GM23338 (cell line): ENCODE results near the gene TDRD7. TPM values are rescaled to one million over a fixed set of nuclear protein-coding genes. Genes with fewer than 3 reads are reported as not detected.

ENCODE experiments used
- ATAC-seq: fragments of 200-7000 bp; cut with Tn5 transposase; 3 replicates; pipeline ENCODE4 v1.9.1; 2020
- DNase-seq: peaks from one replicate; pipeline ENCODE4 v3.0.0-alpha.2; 2015; ENCODE audit warnings: low spot score
- H2AFZ ChIP-seq: fragments of 200-600 bp; sonication (generic); 2 replicates; pipeline ENCODE4 v1.8.0; 2016; ENCODE audit warnings: antibody characterized with exemption, mild to moderate bottlenecking, moderate library complexity
- H3F3A ChIP-seq: fragments of 200-600 bp; sonication (generic); replicated peaks from 2 replicates; pipeline ENCODE4 v1.8.0; 2017; ENCODE audit warnings: antibody characterized with exemption, mixed run types, low read depth
- H3K27ac ChIP-seq: fragments of 200-600 bp; sonication (generic); 2 replicates; pipeline ENCODE4 v1.6.1; 2016; ENCODE audit warnings: low read depth
- H3K27me3 ChIP-seq: fragments of 200-600 bp; sonication (generic); 2 replicates; pipeline ENCODE4 v1.8.0; 2016; ENCODE audit warnings: mild to moderate bottlenecking, mixed run types, moderate library complexity; ENCODE audit not compliant: insufficient read depth
- H3K36me3 ChIP-seq: fragments of 200-600 bp; sonication (generic); 2 replicates; pipeline ENCODE4 v1.8.0; 2016; ENCODE audit warnings: mild to moderate bottlenecking; ENCODE audit not compliant: insufficient read depth
- H3K4me1 ChIP-seq: fragments of 200-600 bp; sonication (generic); 2 replicates; pipeline ENCODE4 v1.8.0; 2016; ENCODE audit warnings: mild to moderate bottlenecking, moderate library complexity; ENCODE audit not compliant: insufficient read depth
- H3K4me2 ChIP-seq: fragments of 200-600 bp; sonication (generic); 2 replicates; pipeline ENCODE4 v1.7.1; 2017; ENCODE audit warnings: mixed run types
- H3K4me3 ChIP-seq: fragments of 200-600 bp; sonication (generic); 2 replicates; pipeline ENCODE4 v1.6.1; 2016; ENCODE audit warnings: mixed run types
- H3K79me2 ChIP-seq: fragments of 200-600 bp; sonication (generic); replicated peaks from 2 replicates; pipeline ENCODE4 v1.8.0; 2017; ENCODE audit warnings: mild to moderate bottlenecking; ENCODE audit not compliant: insufficient read depth
- H3K9me2 ChIP-seq: fragments of 200-600 bp; sonication (generic); 2 replicates; pipeline ENCODE4 v1.8.0; 2017; ENCODE audit not compliant: insufficient read depth
- H4K20me1 ChIP-seq: fragments of 200-600 bp; sonication (generic); replicated peaks from 2 replicates; pipeline ENCODE4 v1.8.0; 2017; ENCODE audit warnings: mild to moderate bottlenecking; ENCODE audit not compliant: insufficient read depth
- H3K27ac Mint-ChIP-seq: 2 replicates; pipeline ENCODE4 v1.8.0; 2020; ENCODE audit warnings: inconsistent platforms, mild to moderate bottlenecking, moderate library complexity, mixed read lengths
- H3K27me3 Mint-ChIP-seq: 3 replicates; pipeline ENCODE4 v1.8.0; 2022; ENCODE audit warnings: low read depth, mild to moderate bottlenecking, moderate library complexity, mixed read lengths, inconsistent platforms; ENCODE audit not compliant: insufficient read depth, poor library complexity
- H3K36me3 Mint-ChIP-seq: 3 replicates; pipeline ENCODE4 v1.8.0; 2021; ENCODE audit warnings: low read depth, mild to moderate bottlenecking, inconsistent platforms, moderate library complexity, mixed read lengths
- H3K4me1 Mint-ChIP-seq: 3 replicates; pipeline ENCODE4 v1.8.0; 2020; ENCODE audit warnings: mild to moderate bottlenecking, inconsistent platforms, mixed read lengths
- H3K4me3 Mint-ChIP-seq: 3 replicates; pipeline ENCODE4 v1.8.0; 2021; ENCODE audit warnings: moderate library complexity, mild to moderate bottlenecking, inconsistent platforms, mixed read lengths
- H3K9me3 Mint-ChIP-seq: 3 replicates; pipeline ENCODE4 v1.8.0; 2020; ENCODE audit warnings: moderate library complexity, mild to moderate bottlenecking, inconsistent platforms, mixed read lengths
- CREB1 ChIP-seq: fragments of 250-450 bp; sonication (Bioruptor Pico); IDR thresholded peaks from 2 replicates; pipeline ENCODE4 v1.5.0; 2020; ENCODE audit warnings: low read depth, mild to moderate bottlenecking, moderate library complexity
- CTCF ChIP-seq, 2 experiments: fragments of 200-600 bp in 1 of 2; sonication (generic) in 1 of 2; conservative IDR thresholded peaks; 2 replicates each; pipeline versions ENCODE4 v1.5.1 to v1.6.1; 2016 to 2017; ENCODE audit warnings: antibody characterized with exemption in 2 of 2, low read depth in 2 of 2, mild to moderate bottlenecking in 2 of 2, moderate library complexity in 1 of 2
- ETS1 ChIP-seq: IDR thresholded peaks from 2 replicates; pipeline ENCODE4 v1.6.1; 2016; ENCODE audit warnings: antibody characterized with exemption
- EZH2 ChIP-seq: fragments of 200-600 bp; sonication (generic); IDR thresholded peaks from one replicate; pipeline ENCODE4 v1.8.0; 2017; ENCODE audit warnings: antibody characterized with exemption, mild to moderate bottlenecking, low read depth; ENCODE audit not compliant: unreplicated experiment
- EZH2phosphoT487 ChIP-seq: fragments of 200-600 bp; sonication (generic); IDR thresholded peaks from one replicate; pipeline ENCODE4 v1.8.1; 2018; ENCODE audit warnings: antibody characterized with exemption; ENCODE audit not compliant: unreplicated experiment
- JUNB ChIP-seq: IDR thresholded peaks from one replicate; pipeline ENCODE4 v1.6.1; 2016; ENCODE audit warnings: antibody characterized with exemption; ENCODE audit not compliant: unreplicated experiment
- NANOG ChIP-seq: IDR thresholded peaks from 2 replicates; pipeline ENCODE4 v1.6.1; 2016; ENCODE audit warnings: antibody characterized with exemption, borderline replicate concordance
- POLR2AphosphoS5 ChIP-seq: IDR thresholded peaks from 2 replicates; pipeline ENCODE4 v1.6.1; 2016; ENCODE audit warnings: antibody characterized with exemption, low read depth
- STAT1 ChIP-seq: IDR thresholded peaks from one replicate; pipeline ENCODE4 v1.6.1; 2016; ENCODE audit warnings: antibody characterized with exemption; ENCODE audit not compliant: unreplicated experiment
- ZNF114 ChIP-seq: fragments of 250-450 bp; sonication (Bioruptor Pico); IDR thresholded peaks from 2 replicates; pipeline ENCODE4 v1.5.0; 2020; ENCODE audit warnings: mild to moderate bottlenecking, moderate library complexity
- ZNF331 ChIP-seq: fragments of 250-450 bp; sonication (Bioruptor Pico); IDR thresholded peaks from 2 replicates; pipeline ENCODE4 v1.5.0; 2020; ENCODE audit warnings: low read depth, mild to moderate bottlenecking, moderate library complexity
- polyA plus RNA-seq: library from polyadenylated mRNA; unstranded; fragments of >200 nt; fragmentation: Nextera tagmentation; extraction: Ambion mirVana; gene quantifications from 2 replicates; pipeline ENCODE4 v1.2.1, GENCODE V29; 2016
- total RNA-seq: library from RNA; depleted of rRNA; stranded (reverse); fragments of >200 nt; shearing (Covaris generic); gene quantifications from 2 replicates; pipeline ENCODE4 v1.2.3, GENCODE V29; 2014
- TF ChIP-seq, protein P1 (sequence below): fragments of 250-450 bp; sonication (Bioruptor Pico); IDR thresholded peaks from 2 replicates; pipeline ENCODE4 v1.5.0; 2020; ENCODE audit warnings: mild to moderate bottlenecking, moderate library complexity
- TF ChIP-seq, protein P2 (sequence below): IDR thresholded peaks from one replicate; pipeline ENCODE4 v1.6.1; 2018; ENCODE audit warnings: antibody characterized with exemption; ENCODE audit not compliant: unreplicated experiment

The TDRD7 gene
- total and polyA plus RNA-seq, 2 experiments from 2014 or later = 1.7 to 3.1 TPM

GRCh38 chr9:97516111-97516510 is 104.2 kb downstream of the TDRD7 start:
- DNase-seq = no peak
- H3K27ac Mint-ChIP-seq = no peak overlapping the region
- H3K9me2 ChIP-seq = no peaks in the 10 kb centered on the region
- H3K4me3 Mint-ChIP-seq = no peak overlapping the region
- H3K36me3 Mint-ChIP-seq = no peaks in the 10 kb centered on the region
- H3K4me2 ChIP-seq = no peak overlapping the region
- H3K36me3 ChIP-seq = no peaks in the 10 kb centered on the region
- no peaks in the 10 kb centered on the region; the same call in 1 of the 3 replicates for H3K9me3 Mint-ChIP-seq
- H3K27me3 ChIP-seq = no peaks in the 10 kb centered on the region
- peaks cover 12% of the 10 kb centered on the region for H3K4me1 Mint-ChIP-seq
- TF ChIP-seq NANOG (no peak), STAT1 (no peak), ZNF114 (CRISPR knock-in tag) (no peak), POLR2AphosphoS5 (no peak), ZNF331 (no peak), EZH2 (no peak), CTCF (conservative IDR thresholded peaks at IDR 0.05; ENCODE audit: low read depth in 2 of 2) (no peak), EZH2phosphoT487 (no peak), JUNB (no peak), CREB1 (no peak), ETS1 (no peak)
- TF ChIP-seq, protein P1, sequence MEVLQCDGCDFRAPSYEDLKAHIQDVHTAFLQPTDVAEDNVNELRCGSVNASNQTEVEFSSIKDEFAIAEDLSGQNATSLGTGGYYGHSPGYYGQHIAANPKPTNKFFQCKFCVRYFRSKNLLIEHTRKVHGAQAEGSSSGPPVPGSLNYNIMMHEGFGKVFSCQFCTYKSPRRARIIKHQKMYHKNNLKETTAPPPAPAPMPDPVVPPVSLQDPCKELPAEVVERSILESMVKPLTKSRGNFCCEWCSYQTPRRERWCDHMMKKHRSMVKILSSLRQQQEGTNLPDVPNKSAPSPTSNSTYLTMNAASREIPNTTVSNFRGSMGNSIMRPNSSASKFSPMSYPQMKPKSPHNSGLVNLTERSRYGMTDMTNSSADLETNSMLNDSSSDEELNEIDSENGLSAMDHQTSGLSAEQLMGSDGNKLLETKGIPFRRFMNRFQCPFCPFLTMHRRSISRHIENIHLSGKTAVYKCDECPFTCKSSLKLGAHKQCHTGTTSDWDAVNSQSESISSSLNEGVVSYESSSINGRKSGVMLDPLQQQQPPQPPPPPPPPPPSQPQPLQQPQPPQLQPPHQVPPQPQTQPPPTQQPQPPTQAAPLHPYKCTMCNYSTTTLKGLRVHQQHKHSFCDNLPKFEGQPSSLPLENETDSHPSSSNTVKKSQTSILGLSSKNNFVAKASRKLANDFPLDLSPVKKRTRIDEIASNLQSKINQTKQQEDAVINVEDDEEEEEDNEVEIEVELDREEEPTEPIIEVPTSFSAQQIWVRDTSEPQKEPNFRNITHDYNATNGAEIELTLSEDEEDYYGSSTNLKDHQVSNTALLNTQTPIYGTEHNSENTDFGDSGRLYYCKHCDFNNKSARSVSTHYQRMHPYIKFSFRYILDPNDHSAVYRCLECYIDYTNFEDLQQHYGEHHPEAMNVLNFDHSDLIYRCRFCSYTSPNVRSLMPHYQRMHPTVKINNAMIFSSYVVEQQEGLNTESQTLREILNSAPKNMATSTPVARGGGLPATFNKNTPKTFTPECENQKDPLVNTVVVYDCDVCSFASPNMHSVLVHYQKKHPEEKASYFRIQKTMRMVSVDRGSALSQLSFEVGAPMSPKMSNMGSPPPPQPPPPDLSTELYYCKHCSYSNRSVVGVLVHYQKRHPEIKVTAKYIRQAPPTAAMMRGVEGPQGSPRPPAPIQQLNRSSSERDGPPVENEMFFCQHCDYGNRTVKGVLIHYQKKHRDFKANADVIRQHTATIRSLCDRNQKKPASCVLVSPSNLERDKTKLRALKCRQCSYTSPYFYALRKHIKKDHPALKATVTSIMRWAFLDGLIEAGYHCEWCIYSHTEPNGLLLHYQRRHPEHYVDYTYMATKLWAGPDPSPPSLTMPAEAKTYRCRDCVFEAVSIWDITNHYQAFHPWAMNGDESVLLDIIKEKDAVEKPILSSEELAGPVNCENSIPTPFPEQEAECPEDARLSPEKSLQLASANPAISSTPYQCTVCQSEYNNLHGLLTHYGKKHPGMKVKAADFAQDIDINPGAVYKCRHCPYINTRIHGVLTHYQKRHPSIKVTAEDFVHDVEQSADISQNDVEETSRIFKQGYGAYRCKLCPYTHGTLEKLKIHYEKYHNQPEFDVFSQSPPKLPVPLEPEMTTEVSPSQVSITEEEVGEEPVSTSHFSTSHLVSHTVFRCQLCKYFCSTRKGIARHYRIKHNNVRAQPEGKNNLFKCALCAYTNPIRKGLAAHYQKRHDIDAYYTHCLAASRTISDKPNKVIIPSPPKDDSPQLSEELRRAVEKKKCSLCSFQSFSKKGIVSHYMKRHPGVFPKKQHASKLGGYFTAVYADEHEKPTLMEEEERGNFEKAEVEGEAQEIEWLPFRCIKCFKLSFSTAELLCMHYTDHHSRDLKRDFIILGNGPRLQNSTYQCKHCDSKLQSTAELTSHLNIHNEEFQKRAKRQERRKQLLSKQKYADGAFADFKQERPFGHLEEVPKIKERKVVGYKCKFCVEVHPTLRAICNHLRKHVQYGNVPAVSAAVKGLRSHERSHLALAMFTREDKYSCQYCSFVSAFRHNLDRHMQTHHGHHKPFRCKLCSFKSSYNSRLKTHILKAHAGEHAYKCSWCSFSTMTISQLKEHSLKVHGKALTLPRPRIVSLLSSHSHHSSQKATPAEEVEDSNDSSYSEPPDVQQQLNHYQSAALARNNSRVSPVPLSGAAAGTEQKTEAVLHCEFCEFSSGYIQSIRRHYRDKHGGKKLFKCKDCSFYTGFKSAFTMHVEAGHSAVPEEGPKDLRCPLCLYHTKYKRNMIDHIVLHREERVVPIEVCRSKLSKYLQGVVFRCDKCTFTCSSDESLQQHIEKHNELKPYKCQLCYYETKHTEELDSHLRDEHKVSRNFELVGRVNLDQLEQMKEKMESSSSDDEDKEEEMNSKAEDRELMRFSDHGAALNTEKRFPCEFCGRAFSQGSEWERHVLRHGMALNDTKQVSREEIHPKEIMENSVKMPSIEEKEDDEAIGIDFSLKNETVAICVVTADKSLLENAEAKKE (CRISPR knock-in tag) = no peak
- TF ChIP-seq, protein P2, sequence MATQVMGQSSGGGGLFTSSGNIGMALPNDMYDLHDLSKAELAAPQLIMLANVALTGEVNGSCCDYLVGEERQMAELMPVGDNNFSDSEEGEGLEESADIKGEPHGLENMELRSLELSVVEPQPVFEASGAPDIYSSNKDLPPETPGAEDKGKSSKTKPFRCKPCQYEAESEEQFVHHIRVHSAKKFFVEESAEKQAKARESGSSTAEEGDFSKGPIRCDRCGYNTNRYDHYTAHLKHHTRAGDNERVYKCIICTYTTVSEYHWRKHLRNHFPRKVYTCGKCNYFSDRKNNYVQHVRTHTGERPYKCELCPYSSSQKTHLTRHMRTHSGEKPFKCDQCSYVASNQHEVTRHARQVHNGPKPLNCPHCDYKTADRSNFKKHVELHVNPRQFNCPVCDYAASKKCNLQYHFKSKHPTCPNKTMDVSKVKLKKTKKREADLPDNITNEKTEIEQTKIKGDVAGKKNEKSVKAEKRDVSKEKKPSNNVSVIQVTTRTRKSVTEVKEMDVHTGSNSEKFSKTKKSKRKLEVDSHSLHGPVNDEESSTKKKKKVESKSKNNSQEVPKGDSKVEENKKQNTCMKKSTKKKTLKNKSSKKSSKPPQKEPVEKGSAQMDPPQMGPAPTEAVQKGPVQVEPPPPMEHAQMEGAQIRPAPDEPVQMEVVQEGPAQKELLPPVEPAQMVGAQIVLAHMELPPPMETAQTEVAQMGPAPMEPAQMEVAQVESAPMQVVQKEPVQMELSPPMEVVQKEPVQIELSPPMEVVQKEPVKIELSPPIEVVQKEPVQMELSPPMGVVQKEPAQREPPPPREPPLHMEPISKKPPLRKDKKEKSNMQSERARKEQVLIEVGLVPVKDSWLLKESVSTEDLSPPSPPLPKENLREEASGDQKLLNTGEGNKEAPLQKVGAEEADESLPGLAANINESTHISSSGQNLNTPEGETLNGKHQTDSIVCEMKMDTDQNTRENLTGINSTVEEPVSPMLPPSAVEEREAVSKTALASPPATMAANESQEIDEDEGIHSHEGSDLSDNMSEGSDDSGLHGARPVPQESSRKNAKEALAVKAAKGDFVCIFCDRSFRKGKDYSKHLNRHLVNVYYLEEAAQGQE = no peak
- no peak overlapping the region; the same call in 1 of the 2 replicates for H2AFZ ChIP-seq
- no peaks in the 10 kb centered on the region for H3K4me1 ChIP-seq
- peak; percentile 52 for ATAC-seq
- H3K4me3 ChIP-seq = no peak overlapping the region
- H3K27ac ChIP-seq = no peak overlapping the region
- H3K79me2 ChIP-seq = no peaks in the 10 kb centered on the region
- peaks cover 17% of the 10 kb centered on the region for H3K27me3 Mint-ChIP-seq
- no peaks in the 10 kb centered on the region for H3F3A ChIP-seq
- no peaks in the 10 kb centered on the region for H4K20me1 ChIP-seq
